ENCODE measurements around the gene GABRR1.
"Not testable (repeated sequence)": the region's sequence is repeated elsewhere in the genome, so short reads cannot be mapped to it uniquely, and the experiment has no call there.

GRCh38 chr6:89128256-89128671 is 88.9 kb downstream of the GABRR1 start:
- TF ChIP-seq EZH2 (IDR thresholded peaks at IDR 0.05; ENCODE audit: borderline replicate concordance); CTCF (IDR thresholded peaks at IDR 0.05; ENCODE audit: poor library complexity); EZH2phosphoT487 (IDR thresholded peaks at IDR 0.05; ENCODE audit: low read depth, severe bottlenecking, unreplicated experiment): not testable (repeated sequence)

Data from hepatocyte (in vitro differentiated cells).